ENCODE measurements around the gene MAP1B. TPM values are rescaled to one million over a fixed set of nuclear protein-coding genes. Genes with fewer than 3 reads are reported as not detected.

Gene MAP1B
- polyA plus RNA-seq, 3 donors, result 0.02 TPM; not detected in 2

- Mint-ChIP-seq H3K4me1 (no peaks in the 10 kb centered on the region), H3K9me3 (no peaks in the 10 kb centered on the region), H3K4me3 (no peak overlapping the region), H3K36me3 (no peaks in the 10 kb centered on the region), H3K27ac (no peak overlapping the region), H3K27me3 (ENCODE audit: low read depth in 3 of 3) (peaks cover 2 to 12% (median 11%) of the 10 kb centered on the region in 3 donors)
- H3K27me3 ChIP-seq (ENCODE audit: control insufficient read depth in 2 of 2, insufficient read depth in 2 of 2, low read length in 2 of 2), result peaks cover 0 to 3% of the 10 kb centered on the region in 2 donors
- no peak overlapping the region for H2AFZ ChIP-seq (ENCODE audit: insufficient read depth, low read depth, low read length, poor library complexity, severe bottlenecking)
- no peaks in the 10 kb centered on the region for H3K36me3 ChIP-seq (replicated peaks in 1 of 2; ENCODE audit: control insufficient read depth in 1 of 2, insufficient read depth in 2 of 2, low read length in 2 of 2)
- DNase-seq, result no peak
- no peaks in the 10 kb centered on the region for H3K4me1 ChIP-seq (ENCODE audit: control insufficient read depth in 1 of 2, insufficient read depth in 2 of 2, low read length in 2 of 2)
- H3K4me2 ChIP-seq (replicated peaks; ENCODE audit: extremely low read depth, low read length, poor library complexity, severe bottlenecking), result no peak overlapping the region
- no peaks in the 10 kb centered on the region for H4K20me1 ChIP-seq (ENCODE audit: insufficient read depth, low read length)
- H3K9me3 ChIP-seq (replicated peaks in 1 of 2; ENCODE audit: control insufficient read depth in 1 of 2, insufficient read depth in 1 of 2, low read length in 2 of 2), result no peaks in the 10 kb centered on the region
- intact Hi-C loops (cut with micrococcal nuclease), result no loop called here
- H3K4me3 ChIP-seq (replicated peaks in 1 of 3; ENCODE audit: low read depth in 2 of 3, low read length in 3 of 3), result no peak overlapping the region
- TF ChIP-seq CTCF (IDR thresholded peaks at IDR 0.05), result no peak
- no CpG with 5 or more reads among the region's 4 CpGs for WGBS (ENCODE audit: insufficient coverage)
- H3K79me2 ChIP-seq (ENCODE audit: insufficient read depth, low read length), result no peaks in the 10 kb centered on the region
- H3K9ac ChIP-seq (ENCODE audit: insufficient read depth, low read length, poor library complexity, severe bottlenecking), result no peak overlapping the region
- H3K27ac ChIP-seq (ENCODE audit: low read depth in 1 of 2, low read length in 2 of 2), result no peak overlapping the region
These were observed 46.3 kb downstream of the MAP1B start for GRCh38 chr5:72153551-72153950.

- Histone ChIP-seq H3K4me3 (replicated peaks in 1 of 3; ENCODE audit: low read depth in 2 of 3, low read length in 3 of 3) (no peak overlapping the region), H4K20me1 (ENCODE audit: insufficient read depth, low read length) (no peaks in the 10 kb centered on the region), H3K9ac (ENCODE audit: insufficient read depth, low read length, poor library complexity, severe bottlenecking) (no peak overlapping the region), H3K79me2 (ENCODE audit: insufficient read depth, low read length) (no peaks in the 10 kb centered on the region), H3K27me3 (ENCODE audit: control insufficient read depth in 2 of 2, insufficient read depth in 2 of 2, low read length in 2 of 2) (peaks cover 0 to 3% of the 10 kb centered on the region in 2 donors), H3K4me2 (replicated peaks; ENCODE audit: extremely low read depth, low read length, poor library complexity, severe bottlenecking) (no peak overlapping the region), H3K27ac (ENCODE audit: low read depth in 1 of 2, low read length in 2 of 2) (no peak overlapping the region), H3K9me3 (replicated peaks in 1 of 2; ENCODE audit: control insufficient read depth in 1 of 2, insufficient read depth in 1 of 2, low read length in 2 of 2) (no peaks in the 10 kb centered on the region), H3K36me3 (replicated peaks in 1 of 2; ENCODE audit: control insufficient read depth in 1 of 2, insufficient read depth in 2 of 2, low read length in 2 of 2) (no peaks in the 10 kb centered on the region), H2AFZ (ENCODE audit: insufficient read depth, low read depth, low read length, poor library complexity, severe bottlenecking) (no peak overlapping the region), H3K4me1 (ENCODE audit: control insufficient read depth in 1 of 2, insufficient read depth in 2 of 2, low read length in 2 of 2) (no peaks in the 10 kb centered on the region)
- no peak for DNase-seq
- no peaks in the 10 kb centered on the region for H3K36me3 Mint-ChIP-seq
- H3K27ac Mint-ChIP-seq, result no peak overlapping the region
- WGBS (ENCODE audit: insufficient coverage), result no CpG with 5 or more reads among the region's 5 CpGs
- peaks cover 2 to 12% (median 6%) of the 10 kb centered on the region in 3 donors for H3K27me3 Mint-ChIP-seq (ENCODE audit: low read depth in 3 of 3)
- no peaks in the 10 kb centered on the region for H3K4me1 Mint-ChIP-seq
- TF ChIP-seq CTCF (IDR thresholded peaks at IDR 0.05), result no peak
- no peaks in the 10 kb centered on the region for H3K9me3 Mint-ChIP-seq
- intact Hi-C loops (cut with micrococcal nuclease), result no loop called here
- no peak overlapping the region for H3K4me3 Mint-ChIP-seq
These were observed 46.9 kb downstream of the MAP1B start for GRCh38 chr5:72154076-72154756.
